Activated T-cell treated with anti-CD3 and anti-CD28 coated beads, Interleukin-2, amount 50 U/mL, for 1 hour (primary cell): ENCODE data around the gene SMIM31.

Experiments
- DNase-seq: peaks from one replicate; pipeline ENCODE4 v3.0.0-alpha.2; 2020

SMIM31 gene

GRCh38 chr4:164753873-164754488 lies at the start of gene SMIM31:
TSS of gene SMIM31 (plus strand) at chr4:164754131. CDS start at chr4:164770444, 16,313 bp downstream.
- no peak for DNase-seq

- no peak for DNase-seq
These were observed 47.3 kb upstream of the SMIM31 start for GRCh38 chr4:164706675-164707074.

GRCh38 chr4:164716901-164717300 lies 37.0 kb upstream of the SMIM31 start:
- no peak for DNase-seq

GRCh38 chr4:164718827-164719226 lies 35.1 kb upstream of the SMIM31 start:
- no peak for DNase-seq

DNA sequence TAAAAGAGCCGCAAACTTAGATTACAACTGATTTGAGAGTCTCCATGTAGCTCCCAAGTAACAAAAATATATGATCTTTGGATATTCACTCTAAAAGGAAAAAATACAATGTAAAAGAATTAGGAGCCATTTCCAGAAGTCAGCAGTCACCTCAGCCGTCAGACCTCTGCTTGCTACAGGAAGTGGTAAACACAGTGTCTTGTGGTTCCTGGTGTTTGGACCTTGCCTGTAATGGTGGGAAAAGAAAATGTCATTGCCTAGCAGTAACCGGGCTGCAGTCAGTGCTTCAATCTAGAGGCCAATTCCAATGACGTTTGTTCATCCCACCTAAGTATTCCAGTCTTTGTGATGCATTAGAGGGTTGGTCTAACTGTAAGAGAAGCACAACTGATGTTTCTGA lies 28.9 kb upstream of the SMIM31 start:
- DNase-seq: no peak

GRCh38 chr4:164730705-164731393 lies 23.1 kb upstream of the SMIM31 start:
- no peak for DNase-seq

GRCh38 chr4:164731827-164732474 lies 22.0 kb upstream of the SMIM31 start:
- peak; percentile 32 for DNase-seq

GRCh38 chr4:164734484-164734883 lies 19.4 kb upstream of the SMIM31 start:
- DNase-seq: no peak

GRCh38 chr4:164748375-164748774 lies 5.6 kb upstream of the SMIM31 start:
- no peak for DNase-seq

- no peak for DNase-seq
These were observed 1.5 kb downstream of the SMIM31 start for GRCh38 chr4:164755432-164755831.

GRCh38 chr4:164756686-164757085 lies 2.8 kb downstream of the SMIM31 start:
- no peak for DNase-seq

- no peak for DNase-seq
These were observed 7.3 kb downstream of the SMIM31 start for GRCh38 chr4:164761241-164761640.

DNA sequence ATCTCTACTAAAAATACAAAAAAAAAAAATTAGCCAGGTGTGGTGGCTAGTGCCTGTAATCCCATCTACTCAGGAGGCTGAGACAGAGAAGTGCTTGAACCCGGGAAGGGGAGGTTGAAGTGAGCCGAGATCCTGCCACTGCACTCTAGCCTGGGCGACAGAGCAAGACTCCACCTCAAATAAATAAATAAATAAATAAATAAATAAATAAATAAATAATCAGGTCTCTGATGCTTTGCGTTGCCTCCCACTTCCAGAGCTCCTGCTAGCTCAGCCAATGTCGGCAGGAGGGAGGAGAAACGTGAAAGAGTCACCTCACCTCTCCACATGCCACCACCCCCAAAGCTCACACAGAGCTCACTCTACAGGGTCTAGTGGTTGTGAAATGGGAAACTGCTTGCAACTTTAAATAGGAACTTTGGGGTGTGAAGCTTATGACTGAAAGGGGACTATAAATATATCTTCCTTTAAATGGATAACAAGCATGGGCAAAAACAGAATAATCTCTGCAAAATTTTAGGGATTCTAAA lies 7.9 kb downstream of the SMIM31 start:
- DNase-seq: no peak

- no peak for DNase-seq
These were observed 11.2 kb downstream of the SMIM31 start for GRCh38 chr4:164765096-164765495.

- no peak for DNase-seq
These were observed 11.9 kb downstream of the SMIM31 start for GRCh38 chr4:164765833-164766232.

DNA sequence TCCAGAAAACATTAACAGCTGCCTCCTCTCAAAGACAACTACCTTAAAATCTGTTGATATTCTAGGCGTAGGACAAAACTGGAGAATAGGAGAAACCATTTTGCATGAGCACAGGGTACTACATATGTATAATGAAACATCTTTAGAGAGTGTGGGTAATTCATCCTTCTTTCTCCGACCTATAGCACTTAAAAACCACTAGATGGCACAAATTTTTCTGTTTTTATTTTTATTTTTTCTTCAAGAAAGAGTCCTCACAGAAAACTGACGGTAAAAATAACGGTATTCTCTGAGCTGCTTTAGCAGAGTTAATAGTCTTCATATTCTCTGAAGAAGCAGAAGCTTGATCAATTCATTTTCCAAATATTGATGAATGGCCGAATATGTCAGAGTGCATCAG lies 14.6 kb downstream of the SMIM31 start:
- DNase-seq: no peak

- DNase-seq: no peak
These were observed 16.2 kb downstream of the SMIM31 start for GRCh38 chr4:164770010-164770724.

DNA sequence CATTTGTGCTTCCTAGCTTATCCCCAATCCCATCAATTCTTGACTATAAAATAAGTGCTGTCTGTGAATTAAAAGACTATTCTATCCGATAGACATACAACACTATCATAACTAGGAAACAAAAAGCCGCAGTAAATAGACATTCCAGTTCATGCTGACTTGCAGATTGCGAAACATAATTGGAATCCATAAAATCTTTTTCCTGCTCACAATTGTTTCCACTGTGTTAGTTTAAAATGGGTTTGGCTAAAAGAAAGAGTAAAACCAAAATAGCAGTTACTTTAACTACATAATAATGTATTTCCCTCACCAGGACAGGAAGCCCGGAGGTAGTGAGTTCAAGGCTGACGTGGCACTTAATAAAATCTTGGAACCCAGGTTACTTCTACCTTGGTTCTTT lies 17.2 kb downstream of the SMIM31 start:
- no peak for DNase-seq

DNA sequence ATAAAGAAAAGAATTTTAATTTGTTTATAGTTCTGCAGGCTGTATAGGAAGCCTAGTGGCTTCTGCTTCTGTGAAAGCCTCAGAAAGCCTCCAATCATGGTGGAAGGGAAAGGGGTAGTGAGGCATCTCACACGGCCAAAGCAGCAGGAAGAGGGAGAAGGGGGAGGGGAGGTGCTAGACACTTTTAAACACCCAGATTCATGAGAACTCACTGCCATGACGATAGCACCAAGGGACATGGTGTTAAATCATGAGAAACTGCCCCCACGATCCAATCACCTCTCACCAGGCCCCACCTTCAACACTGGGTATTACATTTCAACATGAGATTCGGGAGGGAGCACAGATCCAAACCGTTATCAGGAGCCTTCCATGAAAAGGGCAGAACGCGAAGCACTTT lies 18.1 kb downstream of the SMIM31 start:
- no peak for DNase-seq

- DNase-seq: no peak
These were observed 25.1 kb downstream of the SMIM31 start for GRCh38 chr4:164779080-164779479.

- no peak for DNase-seq
These were observed 25.9 kb downstream of the SMIM31 start for GRCh38 chr4:164779811-164780216.

DNA sequence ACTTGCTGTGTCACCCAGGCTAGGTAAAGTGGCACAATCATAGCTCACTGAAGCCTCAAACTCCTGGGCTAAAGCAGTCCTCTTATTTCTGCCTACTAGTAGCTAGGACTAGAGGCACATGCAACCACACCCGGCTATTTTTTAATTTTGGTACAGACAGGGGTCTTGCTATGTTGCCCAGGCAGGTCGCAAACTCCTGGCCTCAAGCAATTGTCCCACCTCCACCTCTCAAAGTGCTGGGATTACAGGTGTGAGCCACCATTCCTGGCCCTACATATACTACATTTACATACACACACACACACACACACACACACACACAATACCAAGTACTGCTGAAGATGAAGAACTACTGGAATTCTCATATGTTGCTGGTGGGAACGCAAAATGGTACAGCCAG lies 26.9 kb downstream of the SMIM31 start:
- no peak for DNase-seq

DNA sequence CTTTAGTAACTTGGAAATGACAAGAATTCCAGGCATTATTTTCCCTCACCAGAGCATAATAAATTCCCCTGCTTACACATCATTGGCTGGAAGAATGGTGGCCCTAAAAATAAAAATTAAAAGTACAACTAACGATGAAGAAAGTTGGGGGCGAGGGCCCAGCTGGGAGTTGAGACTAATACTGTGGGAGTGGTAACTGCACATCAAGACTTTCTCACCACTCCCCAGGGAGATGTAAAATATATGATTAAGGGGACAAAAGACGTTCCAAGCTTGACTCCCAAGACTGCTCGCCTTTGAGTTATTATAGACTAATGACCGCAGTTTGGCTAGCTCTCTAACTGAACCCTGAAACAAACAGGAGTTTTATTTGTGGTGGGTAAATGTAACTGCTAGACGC lies 30.0 kb downstream of the SMIM31 start:
- DNase-seq: no peak
